RKO (cell line): Measurements from ENCODE around the gene DHX36.

ENCODE experiments used
- DNase-seq: peaks from one replicate; pipeline ENCODE4 v3.0.0-alpha.2; 2016; ENCODE audit warnings: low spot score

The DHX36 gene

GRCh38 chr3:154224866-154225265 is 99.4 kb downstream of the DHX36 start:
- no peak for DNase-seq

- DNase-seq = no peak
These were observed 99.9 kb downstream of the DHX36 start for GRCh38 chr3:154224366-154224765.

- DNase-seq = no peak
These were observed 100.8 kb downstream of the DHX36 start for GRCh38 chr3:154223519-154223918.
